ENCODE measurements around the gene CD8B2.
"Not testable (repeated sequence)": the region's sequence is repeated elsewhere in the genome, so short reads cannot be mapped to it uniquely, and the experiment has no call there.

The CD8B2 gene

DNA sequence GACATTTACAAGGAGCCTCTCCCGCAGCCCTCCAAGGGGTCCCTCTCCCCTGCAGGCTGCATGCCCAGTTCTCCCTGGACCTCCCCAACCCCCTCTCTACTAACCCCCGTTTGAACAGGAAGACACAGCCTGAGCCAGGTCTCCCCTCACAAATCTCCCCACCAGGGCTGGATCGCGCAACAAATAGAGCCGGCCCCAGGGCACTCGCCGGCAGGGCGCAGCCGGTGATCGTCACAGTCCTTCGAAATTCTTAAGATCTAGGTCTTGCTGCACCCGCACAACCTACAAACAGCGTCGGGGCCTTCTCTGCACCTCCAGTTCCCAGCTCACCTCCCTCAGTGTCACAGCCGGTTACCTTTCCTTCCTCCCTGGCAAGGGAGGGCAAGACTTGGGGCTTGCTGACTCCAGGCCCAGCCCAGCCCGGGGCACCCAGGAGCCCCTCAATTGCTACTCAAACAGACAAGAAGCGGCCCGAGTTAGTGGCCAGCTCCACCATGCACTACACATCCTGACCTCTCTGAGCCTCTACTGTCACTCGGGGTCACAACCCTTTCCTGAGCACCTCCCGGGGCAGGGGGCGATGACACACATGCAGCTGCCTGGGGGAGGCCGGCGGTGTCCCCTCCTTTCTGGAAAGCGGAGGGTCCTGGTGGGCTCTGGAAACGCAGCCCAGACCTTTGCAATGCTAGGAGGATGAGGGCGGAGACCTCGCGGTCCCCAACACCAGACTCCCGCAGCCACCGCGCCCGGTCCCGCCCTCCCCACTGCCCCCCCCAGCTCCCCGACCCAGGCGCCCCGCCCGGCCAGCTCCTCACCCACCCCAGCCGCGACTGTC, at the start of gene CD8B2:
Gene CD8B2, plus strand, starts transcription at position 814 of the 835 bp plus-strand sequence. CDS start 63 bp downstream, outside the sequence.
- not testable (repeated sequence) for H3K4me2 ChIP-seq (ENCODE audit: insufficient read depth, low read length); H3K36me3 ChIP-seq (ENCODE audit: insufficient read depth, low read length); ATAC-seq (ENCODE audit: insufficient read depth, low read depth); H3K9me3 ChIP-seq (ENCODE audit: insufficient read depth, low read length, severe bottlenecking); H2AFZ ChIP-seq (ENCODE audit: low read depth, low read length); DNase-seq; H3K27me3 ChIP-seq (ENCODE audit: insufficient read depth, low read length, poor library complexity); H3K9ac ChIP-seq (ENCODE audit: low read depth, low read length); H3K4me1 ChIP-seq (ENCODE audit: insufficient read depth, low read length); H3K79me2 ChIP-seq (ENCODE audit: insufficient read depth, low read length); H3K27ac ChIP-seq (ENCODE audit: low read length); H4K20me1 ChIP-seq (ENCODE audit: insufficient read depth, low read length); H3K4me3 ChIP-seq (ENCODE audit: low read depth in 1 of 2, low read length in 2 of 2)

DNA sequence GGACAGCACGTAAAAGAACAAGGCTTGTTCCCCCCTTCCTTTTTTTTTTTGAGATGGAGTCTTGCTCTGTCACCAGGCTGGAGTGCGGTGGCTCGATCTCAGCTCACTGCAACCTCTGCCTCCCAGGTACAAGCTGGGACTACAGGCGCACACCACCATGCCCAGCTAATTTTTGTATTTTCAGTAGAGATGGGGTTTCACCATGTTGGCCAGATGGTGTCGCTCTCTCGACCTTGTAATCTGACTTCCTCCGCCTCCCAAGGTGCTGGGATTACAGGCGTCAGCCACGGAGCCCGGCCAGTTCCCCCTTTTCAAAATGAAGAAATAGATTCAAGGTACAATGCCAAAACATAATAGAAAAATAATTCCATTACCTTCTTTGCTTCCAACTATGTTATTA, 25.3 kb upstream of the CD8B2 start:
- DNase-seq; ATAC-seq (ENCODE audit: insufficient read depth, low read depth); H3K27ac ChIP-seq (ENCODE audit: low read length): not testable (repeated sequence)

DNA sequence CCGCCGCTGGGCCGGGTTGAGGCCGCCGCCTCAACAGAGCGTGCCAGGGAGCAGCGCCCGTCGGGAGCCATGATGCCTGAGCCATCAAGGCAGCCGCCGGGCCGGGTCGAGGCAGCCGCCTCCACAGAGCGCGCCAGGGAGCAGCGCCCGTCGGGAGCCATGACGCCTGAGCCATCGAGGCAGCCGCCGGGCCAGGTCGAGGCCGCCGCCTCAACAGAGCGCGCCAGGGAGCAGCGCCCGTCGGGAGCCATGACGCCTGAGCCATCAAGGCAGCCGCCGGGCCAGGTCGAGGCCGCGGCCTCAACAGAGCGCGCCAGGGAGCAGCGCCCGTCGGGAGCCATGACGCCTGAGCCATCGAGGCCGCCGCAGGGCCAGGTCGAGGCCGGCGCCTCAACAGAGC, 19.6 kb upstream of the CD8B2 start:
- H3K4me1 ChIP-seq (ENCODE audit: insufficient read depth, low read length); H3K27ac ChIP-seq (ENCODE audit: low read length); H2AFZ ChIP-seq (ENCODE audit: low read depth, low read length); H3K4me3 ChIP-seq (ENCODE audit: low read depth in 1 of 2, low read length in 2 of 2); H3K36me3 ChIP-seq (ENCODE audit: insufficient read depth, low read length); H3K9me3 ChIP-seq (ENCODE audit: insufficient read depth, low read length, severe bottlenecking); H3K9ac ChIP-seq (ENCODE audit: low read depth, low read length); ATAC-seq (ENCODE audit: insufficient read depth, low read depth); DNase-seq; H3K27me3 ChIP-seq (ENCODE audit: insufficient read depth, low read length, poor library complexity); H3K79me2 ChIP-seq (ENCODE audit: insufficient read depth, low read length); H4K20me1 ChIP-seq (ENCODE audit: insufficient read depth, low read length); H3K4me2 ChIP-seq (ENCODE audit: insufficient read depth, low read length): not testable (repeated sequence)

More for the DNA sequence above, 25.3 kb upstream of the CD8B2 start:
- H3K4me1 ChIP-seq (ENCODE audit: insufficient read depth, low read length); H3K9ac ChIP-seq (ENCODE audit: low read depth, low read length); H3K27me3 ChIP-seq (ENCODE audit: insufficient read depth, low read length, poor library complexity); H3K9me3 ChIP-seq (ENCODE audit: insufficient read depth, low read length, severe bottlenecking); H2AFZ ChIP-seq (ENCODE audit: low read depth, low read length); H3K36me3 ChIP-seq (ENCODE audit: insufficient read depth, low read length); H3K79me2 ChIP-seq (ENCODE audit: insufficient read depth, low read length); H3K4me2 ChIP-seq (ENCODE audit: insufficient read depth, low read length); H4K20me1 ChIP-seq (ENCODE audit: insufficient read depth, low read length); H3K4me3 ChIP-seq (ENCODE audit: low read depth in 1 of 2, low read length in 2 of 2): not testable (repeated sequence)

DNA sequence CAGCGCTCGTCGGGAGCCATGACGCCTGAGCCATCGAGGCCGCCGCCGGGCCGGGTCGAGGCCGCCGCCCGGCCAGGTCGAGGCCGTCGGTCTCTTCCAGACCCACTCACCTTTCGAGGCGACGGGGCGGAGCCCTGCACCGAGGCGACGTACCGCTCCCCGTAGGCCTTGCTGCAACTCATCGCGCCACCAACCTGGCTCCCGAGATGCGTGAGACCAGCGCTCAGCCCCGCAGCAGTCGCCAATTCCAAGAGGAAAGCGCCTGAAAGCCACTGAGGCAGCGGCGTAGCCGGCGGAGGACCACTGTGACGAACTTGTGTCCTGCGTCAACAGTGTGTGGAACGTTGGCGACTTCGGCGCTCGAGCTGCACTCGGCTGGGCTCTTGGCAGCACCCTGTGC, 19.1 kb upstream of the CD8B2 start, which contains the start of gene RGPD3:
Gene RGPD3, minus strand, starts transcription at position 307 of the 400 bp plus-strand sequence. Its CDS starts 125 bp downstream, at position 182.
- not testable (repeated sequence) for H3K27me3 ChIP-seq (ENCODE audit: insufficient read depth, low read length, poor library complexity); H3K9me3 ChIP-seq (ENCODE audit: insufficient read depth, low read length, severe bottlenecking); H3K36me3 ChIP-seq (ENCODE audit: insufficient read depth, low read length); H3K4me2 ChIP-seq (ENCODE audit: insufficient read depth, low read length); H3K4me1 ChIP-seq (ENCODE audit: insufficient read depth, low read length); DNase-seq; H2AFZ ChIP-seq (ENCODE audit: low read depth, low read length); H4K20me1 ChIP-seq (ENCODE audit: insufficient read depth, low read length); H3K27ac ChIP-seq (ENCODE audit: low read length); ATAC-seq (ENCODE audit: insufficient read depth, low read depth); H3K4me3 ChIP-seq (ENCODE audit: low read depth in 1 of 2, low read length in 2 of 2); H3K9ac ChIP-seq (ENCODE audit: low read depth, low read length); H3K79me2 ChIP-seq (ENCODE audit: insufficient read depth, low read length)

DNA sequence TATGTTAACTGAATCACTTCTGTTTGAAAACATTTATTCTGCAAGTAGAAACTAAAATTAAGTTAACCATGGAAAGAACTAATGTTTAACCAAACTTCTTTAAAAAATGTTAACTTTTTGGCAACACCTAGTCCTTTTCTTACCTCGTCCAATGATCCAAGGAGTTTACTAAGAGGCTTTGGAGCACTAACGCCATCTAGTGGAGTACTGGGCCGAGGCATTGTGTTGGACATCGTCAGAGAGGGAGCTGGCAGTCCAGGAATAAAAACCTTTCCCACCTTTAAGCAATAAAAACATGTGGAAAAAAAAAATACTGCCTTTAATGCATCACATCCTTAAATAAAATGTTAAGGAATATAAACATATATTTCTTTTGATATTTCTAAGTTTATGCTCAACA, 16.5 kb upstream of the CD8B2 start:
- not testable (repeated sequence) for H3K79me2 ChIP-seq (ENCODE audit: insufficient read depth, low read length); H3K4me3 ChIP-seq (ENCODE audit: low read depth in 1 of 2, low read length in 2 of 2); H3K27me3 ChIP-seq (ENCODE audit: insufficient read depth, low read length, poor library complexity); H3K36me3 ChIP-seq (ENCODE audit: insufficient read depth, low read length); H3K27ac ChIP-seq (ENCODE audit: low read length); H3K4me2 ChIP-seq (ENCODE audit: insufficient read depth, low read length); H2AFZ ChIP-seq (ENCODE audit: low read depth, low read length); H3K9ac ChIP-seq (ENCODE audit: low read depth, low read length); H3K4me1 ChIP-seq (ENCODE audit: insufficient read depth, low read length); H3K9me3 ChIP-seq (ENCODE audit: insufficient read depth, low read length, severe bottlenecking); H4K20me1 ChIP-seq (ENCODE audit: insufficient read depth, low read length)
- DNase-seq (peak; percentile 72), ATAC-seq (ENCODE audit: insufficient read depth, low read depth) (peak; percentile 93)
- TF ChIP-seq, protein P1, sequence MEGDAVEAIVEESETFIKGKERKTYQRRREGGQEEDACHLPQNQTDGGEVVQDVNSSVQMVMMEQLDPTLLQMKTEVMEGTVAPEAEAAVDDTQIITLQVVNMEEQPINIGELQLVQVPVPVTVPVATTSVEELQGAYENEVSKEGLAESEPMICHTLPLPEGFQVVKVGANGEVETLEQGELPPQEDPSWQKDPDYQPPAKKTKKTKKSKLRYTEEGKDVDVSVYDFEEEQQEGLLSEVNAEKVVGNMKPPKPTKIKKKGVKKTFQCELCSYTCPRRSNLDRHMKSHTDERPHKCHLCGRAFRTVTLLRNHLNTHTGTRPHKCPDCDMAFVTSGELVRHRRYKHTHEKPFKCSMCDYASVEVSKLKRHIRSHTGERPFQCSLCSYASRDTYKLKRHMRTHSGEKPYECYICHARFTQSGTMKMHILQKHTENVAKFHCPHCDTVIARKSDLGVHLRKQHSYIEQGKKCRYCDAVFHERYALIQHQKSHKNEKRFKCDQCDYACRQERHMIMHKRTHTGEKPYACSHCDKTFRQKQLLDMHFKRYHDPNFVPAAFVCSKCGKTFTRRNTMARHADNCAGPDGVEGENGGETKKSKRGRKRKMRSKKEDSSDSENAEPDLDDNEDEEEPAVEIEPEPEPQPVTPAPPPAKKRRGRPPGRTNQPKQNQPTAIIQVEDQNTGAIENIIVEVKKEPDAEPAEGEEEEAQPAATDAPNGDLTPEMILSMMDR (IDR thresholded peaks at IDR 0.05; ENCODE audit: borderline replicate concordance, extremely low read depth, low read length, poor library complexity, severe bottlenecking): peak; percentile 27

DNA sequence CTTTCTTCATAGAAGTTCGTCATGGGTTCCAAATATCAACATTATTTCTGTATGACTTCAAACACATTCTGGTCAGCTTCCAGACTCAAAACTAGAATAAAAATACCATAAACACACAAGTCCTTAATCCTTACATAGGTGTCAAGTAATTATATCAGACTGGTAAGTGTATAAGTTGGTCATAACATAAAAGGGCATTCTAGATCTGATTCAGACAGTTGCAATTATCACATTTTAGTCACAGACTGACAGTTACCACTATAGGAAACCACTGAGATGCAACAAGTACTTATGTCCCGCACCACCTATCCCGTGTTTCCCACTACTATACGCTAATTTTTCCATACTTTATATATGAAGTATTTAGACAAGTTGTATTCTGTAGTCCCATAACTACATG, 9.5 kb upstream of the CD8B2 start:
- not testable (repeated sequence) for H3K79me2 ChIP-seq (ENCODE audit: insufficient read depth, low read length); H3K27ac ChIP-seq (ENCODE audit: low read length); ATAC-seq (ENCODE audit: insufficient read depth, low read depth); H3K9me3 ChIP-seq (ENCODE audit: insufficient read depth, low read length, severe bottlenecking); H3K27me3 ChIP-seq (ENCODE audit: insufficient read depth, low read length, poor library complexity); H2AFZ ChIP-seq (ENCODE audit: low read depth, low read length); H3K4me3 ChIP-seq (ENCODE audit: low read depth in 1 of 2, low read length in 2 of 2); H3K36me3 ChIP-seq (ENCODE audit: insufficient read depth, low read length); H3K9ac ChIP-seq (ENCODE audit: low read depth, low read length); H3K4me2 ChIP-seq (ENCODE audit: insufficient read depth, low read length); H4K20me1 ChIP-seq (ENCODE audit: insufficient read depth, low read length); H3K4me1 ChIP-seq (ENCODE audit: insufficient read depth, low read length); DNase-seq

DNA sequence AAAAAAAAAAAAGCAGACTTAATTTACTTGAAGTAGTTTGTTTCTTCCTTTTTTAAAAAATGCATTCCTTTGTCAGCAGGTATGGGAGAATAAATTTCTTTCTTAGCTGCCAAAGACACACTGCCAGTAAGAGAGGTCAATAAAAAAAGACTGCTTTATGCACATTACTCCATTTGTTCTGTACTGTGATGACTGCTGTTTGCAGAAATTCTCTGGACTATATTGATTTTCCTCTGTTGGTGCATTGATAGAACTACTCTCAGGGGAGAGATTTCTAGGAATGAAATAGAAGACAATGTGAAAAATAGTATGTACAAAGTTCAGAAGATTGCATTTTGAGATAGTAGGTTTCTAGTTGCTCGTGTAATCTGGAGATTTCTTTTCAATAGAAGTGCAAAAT, 7.6 kb upstream of the CD8B2 start:
- not testable (repeated sequence) for H2AFZ ChIP-seq (ENCODE audit: low read depth, low read length); H3K4me2 ChIP-seq (ENCODE audit: insufficient read depth, low read length); DNase-seq; H3K79me2 ChIP-seq (ENCODE audit: insufficient read depth, low read length); H3K27me3 ChIP-seq (ENCODE audit: insufficient read depth, low read length, poor library complexity); H3K27ac ChIP-seq (ENCODE audit: low read length); H3K36me3 ChIP-seq (ENCODE audit: insufficient read depth, low read length); H3K4me3 ChIP-seq (ENCODE audit: low read depth in 1 of 2, low read length in 2 of 2); H3K9ac ChIP-seq (ENCODE audit: low read depth, low read length); H3K9me3 ChIP-seq (ENCODE audit: insufficient read depth, low read length, severe bottlenecking); H4K20me1 ChIP-seq (ENCODE audit: insufficient read depth, low read length); H3K4me1 ChIP-seq (ENCODE audit: insufficient read depth, low read length); ATAC-seq (ENCODE audit: insufficient read depth, low read depth)

Data from DND-41 (cell line).